Measurements from ENCODE around the gene TOGARAM1. TPM values are rescaled to one million over a fixed set of nuclear protein-coding genes. Genes with fewer than 3 reads are reported as not detected.
A peak's percentile ranks its signal among the peaks of the same experiment; 100 is the strongest.

Gene TOGARAM1
- total and polyA plus RNA-seq, 9 of the 15 experiments (the other 6 are each of a cell fraction or from before 2014, with no cell fraction given), result 1.3 to 6.4 (median 3.7) TPM

DNA sequence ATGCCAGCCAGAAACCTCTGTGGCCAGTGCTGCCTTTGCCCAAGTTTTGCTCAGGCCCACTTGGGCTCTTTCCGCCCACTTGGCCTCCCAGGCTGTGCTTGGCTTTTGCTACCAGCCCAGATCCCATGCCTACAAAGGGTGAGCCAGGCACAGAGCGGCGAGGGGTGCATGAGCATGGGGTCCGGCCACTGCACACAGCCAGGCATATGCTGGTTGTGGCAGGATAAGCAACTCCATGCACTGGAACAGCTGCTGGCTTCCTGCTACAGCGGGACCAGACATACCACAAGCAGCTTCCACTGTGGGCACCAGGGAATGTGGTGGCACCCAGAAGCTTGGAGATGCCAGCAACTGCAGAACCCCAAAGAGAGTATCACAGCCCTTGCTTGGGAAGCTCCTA is 76.3 kb downstream of the TOGARAM1 start:
- H3K9ac ChIP-seq (ENCODE audit: insufficient read depth in 1 of 2, low read depth in 2 of 2, low read length in 2 of 2), result no peak overlapping the region
- no peak for ATAC-seq
- no peak overlapping the region for H2AFZ ChIP-seq (ENCODE audit: low read depth, low read length)
- H3K4me1 ChIP-seq (replicated peaks in 1 of 2; ENCODE audit: control insufficient read depth in 2 of 2, insufficient read depth in 2 of 2, low read length in 2 of 2), result no peaks in the 10 kb centered on the region
- FAIRE-seq, result no peak
- no peaks in the 10 kb centered on the region for H3K9me1 ChIP-seq (ENCODE audit: control insufficient read depth, insufficient read depth, low read length)
- DNase-seq (ENCODE audit: extremely low read depth in 1 of 4, low spot score in 3 of 4), result no peak
- no peaks in the 10 kb centered on the region for H3K27me3 ChIP-seq (ENCODE audit: control insufficient read depth in 2 of 2, insufficient read depth in 2 of 2, low read length in 2 of 2)
- intact Hi-C loops (cut with micrococcal nuclease) (no loop called here), in situ Hi-C loops (cut with MboI) (no loop called here)
- BruUV-seq (replicated peaks), result no TSS peak
- TF ChIP-seq ZNF354B (CRISPR knock-in tag; IDR thresholded peaks at IDR 0.05), result no peak
- peaks cover 6% of the 10 kb centered on the region; the same call in 2 of the 3 replicates for H3K36me3 ChIP-seq (ENCODE audit: control insufficient read depth, insufficient read depth, low read length)
- no peak overlapping the region for H3K27ac ChIP-seq (ENCODE audit: extremely low read depth, low read depth, low read length)
- no peaks in the 10 kb centered on the region for H3K9me3 ChIP-seq (replicated peaks; ENCODE audit: control insufficient read depth, insufficient read depth, low read depth, low read length)
- no peaks in the 10 kb centered on the region for H4K20me1 ChIP-seq (replicated peaks; ENCODE audit: control insufficient read depth, insufficient read depth, low read length)
- H3K79me2 ChIP-seq (ENCODE audit: control insufficient read depth, insufficient read depth, low read length), result no peaks in the 10 kb centered on the region
- H3K4me3 ChIP-seq, result no peak overlapping the region
- WGBS (ENCODE audit: insufficient coverage, low coverage, missing lambda C conversion rate), result 88% methylated on average over 4 of the region's 5 CpGs
- CTCF ChIA-PET (ENCODE audit: low intra/inter-chr PET ratio), result no interaction called here
- H3K4me2 ChIP-seq (ENCODE audit: insufficient read depth, low read length), result no peak overlapping the region
- POLR2A ChIA-PET, result no interaction called here

DNA sequence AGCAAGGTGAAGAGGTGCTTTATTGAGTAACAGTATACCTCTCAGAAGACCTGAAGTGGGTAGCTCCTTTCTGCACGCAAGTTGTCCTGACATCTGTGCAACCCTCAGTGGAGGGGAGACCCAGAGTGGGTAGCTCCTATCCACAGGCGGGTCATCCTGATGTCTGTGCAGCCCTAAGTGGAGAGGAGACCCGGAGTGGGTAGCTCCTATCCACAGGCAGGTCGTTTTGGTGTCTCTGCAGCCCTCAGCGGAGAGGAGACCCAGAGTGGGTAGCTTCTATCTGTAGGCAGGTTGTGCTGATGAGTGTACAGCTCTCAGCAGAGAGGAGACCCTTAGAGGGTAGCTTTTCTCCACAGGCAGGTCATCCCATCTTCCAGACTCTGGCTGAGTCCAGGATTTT is 76.9 kb downstream of the TOGARAM1 start:
- ChIA-PET POLR2A (no interaction called here), CTCF (ENCODE audit: low intra/inter-chr PET ratio) (no interaction called here)
- H2AFZ ChIP-seq (ENCODE audit: low read depth, low read length), result no peak overlapping the region
- no peaks in the 10 kb centered on the region for H3K9me3 ChIP-seq (replicated peaks; ENCODE audit: control insufficient read depth, insufficient read depth, low read depth, low read length)
- intact Hi-C loops (cut with micrococcal nuclease) (no loop called here), in situ Hi-C loops (cut with MboI) (no loop called here)
- H3K79me2 ChIP-seq (ENCODE audit: control insufficient read depth, insufficient read depth, low read length), result no peaks in the 10 kb centered on the region
- FAIRE-seq, result no peak
- H3K4me1 ChIP-seq (replicated peaks in 1 of 2; ENCODE audit: control insufficient read depth in 2 of 2, insufficient read depth in 2 of 2, low read length in 2 of 2), result no peaks in the 10 kb centered on the region
- no peak overlapping the region for H3K4me3 ChIP-seq
- H3K27ac ChIP-seq (ENCODE audit: extremely low read depth, low read depth, low read length), result no peak overlapping the region
- no peaks in the 10 kb centered on the region for H4K20me1 ChIP-seq (replicated peaks; ENCODE audit: control insufficient read depth, insufficient read depth, low read length)
- no peak overlapping the region for H3K4me2 ChIP-seq (ENCODE audit: insufficient read depth, low read length)
- BruUV-seq (replicated peaks), result no TSS peak
- H3K36me3 ChIP-seq (ENCODE audit: control insufficient read depth, insufficient read depth, low read length), result peaks cover 6% of the 10 kb centered on the region; the same call in 2 of the 3 replicates
- H3K9ac ChIP-seq (ENCODE audit: insufficient read depth in 1 of 2, low read depth in 2 of 2, low read length in 2 of 2), result no peak overlapping the region
- DNase-seq (ENCODE audit: extremely low read depth in 1 of 4, low spot score in 3 of 4), result peak in 1 of 4 experiments; percentile 4
- H3K9me1 ChIP-seq (ENCODE audit: control insufficient read depth, insufficient read depth, low read length), result no peaks in the 10 kb centered on the region
- ATAC-seq, result no peak
- no peaks in the 10 kb centered on the region for H3K27me3 ChIP-seq (ENCODE audit: control insufficient read depth in 2 of 2, insufficient read depth in 2 of 2, low read length in 2 of 2)
- 100% methylated on average over 1 of the region's 5 CpGs for WGBS (ENCODE audit: insufficient coverage, low coverage, missing lambda C conversion rate)
- TF ChIP-seq RBM34 (IDR thresholded peaks at IDR 0.05; ENCODE audit: borderline replicate concordance, insufficient read depth, low read length) (no peak), NCOA1 (IDR thresholded peaks at IDR 0.05; ENCODE audit: low read depth) (no peak), BHLHE40 (IDR thresholded peaks at IDR 0.05; ENCODE audit: low read length) (no peak), MTA3 (IDR thresholded peaks at IDR 0.05; ENCODE audit: borderline replicate concordance) (no peak), LEF1 (IDR thresholded peaks at IDR 0.05) (no peak), BDP1 (IDR thresholded peaks at IDR 0.05; ENCODE audit: insufficient read depth, insufficient read length) (no peak), CBX5 (IDR thresholded peaks at IDR 0.05; ENCODE audit: borderline replicate concordance, low read depth) (0 out of 2 replicates have a peak, but pooled peaks have one; percentile 30), JUNB (CRISPR knock-in tag; conservative IDR thresholded peaks at IDR 0.05) (no peak)
- TF ChIP-seq, protein P1, sequence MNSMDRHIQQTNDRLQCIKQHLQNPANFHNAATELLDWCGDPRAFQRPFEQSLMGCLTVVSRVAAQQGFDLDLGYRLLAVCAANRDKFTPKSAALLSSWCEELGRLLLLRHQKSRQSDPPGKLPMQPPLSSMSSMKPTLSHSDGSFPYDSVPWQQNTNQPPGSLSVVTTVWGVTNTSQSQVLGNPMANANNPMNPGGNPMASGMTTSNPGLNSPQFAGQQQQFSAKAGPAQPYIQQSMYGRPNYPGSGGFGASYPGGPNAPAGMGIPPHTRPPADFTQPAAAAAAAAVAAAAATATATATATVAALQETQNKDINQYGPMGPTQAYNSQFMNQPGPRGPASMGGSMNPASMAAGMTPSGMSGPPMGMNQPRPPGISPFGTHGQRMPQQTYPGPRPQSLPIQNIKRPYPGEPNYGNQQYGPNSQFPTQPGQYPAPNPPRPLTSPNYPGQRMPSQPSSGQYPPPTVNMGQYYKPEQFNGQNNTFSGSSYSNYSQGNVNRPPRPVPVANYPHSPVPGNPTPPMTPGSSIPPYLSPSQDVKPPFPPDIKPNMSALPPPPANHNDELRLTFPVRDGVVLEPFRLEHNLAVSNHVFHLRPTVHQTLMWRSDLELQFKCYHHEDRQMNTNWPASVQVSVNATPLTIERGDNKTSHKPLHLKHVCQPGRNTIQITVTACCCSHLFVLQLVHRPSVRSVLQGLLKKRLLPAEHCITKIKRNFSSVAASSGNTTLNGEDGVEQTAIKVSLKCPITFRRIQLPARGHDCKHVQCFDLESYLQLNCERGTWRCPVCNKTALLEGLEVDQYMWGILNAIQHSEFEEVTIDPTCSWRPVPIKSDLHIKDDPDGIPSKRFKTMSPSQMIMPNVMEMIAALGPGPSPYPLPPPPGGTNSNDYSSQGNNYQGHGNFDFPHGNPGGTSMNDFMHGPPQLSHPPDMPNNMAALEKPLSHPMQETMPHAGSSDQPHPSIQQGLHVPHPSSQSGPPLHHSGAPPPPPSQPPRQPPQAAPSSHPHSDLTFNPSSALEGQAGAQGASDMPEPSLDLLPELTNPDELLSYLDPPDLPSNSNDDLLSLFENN (IDR thresholded peaks at IDR 0.05; ENCODE audit: low read depth in 2 of 2, low read length in 2 of 2), result no peak
- TF ChIP-seq, protein P2, sequence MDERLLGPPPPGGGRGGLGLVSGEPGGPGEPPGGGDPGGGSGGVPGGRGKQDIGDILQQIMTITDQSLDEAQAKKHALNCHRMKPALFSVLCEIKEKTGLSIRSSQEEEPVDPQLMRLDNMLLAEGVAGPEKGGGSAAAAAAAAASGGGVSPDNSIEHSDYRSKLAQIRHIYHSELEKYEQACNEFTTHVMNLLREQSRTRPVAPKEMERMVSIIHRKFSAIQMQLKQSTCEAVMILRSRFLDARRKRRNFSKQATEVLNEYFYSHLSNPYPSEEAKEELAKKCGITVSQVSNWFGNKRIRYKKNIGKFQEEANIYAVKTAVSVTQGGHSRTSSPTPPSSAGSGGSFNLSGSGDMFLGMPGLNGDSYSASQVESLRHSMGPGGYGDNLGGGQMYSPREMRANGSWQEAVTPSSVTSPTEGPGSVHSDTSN (CRISPR knock-in tag; IDR thresholded peaks at IDR 0.05; ENCODE audit: low read depth), result no peak
- TF ChIP-seq, protein P2 (tag; conservative IDR thresholded peaks at IDR 0.05; ENCODE audit: low read depth), result no peak
